Mammary epithelial cell (primary cell): ENCODE results near the gene GPC1.

Experiments used
- EZH2 ChIP-seq: IDR thresholded peaks from 2 replicates; pipeline ENCODE4 v1.6.1; 2012; ENCODE audit warnings: low read length, inconsistent platforms, borderline replicate concordance
- TF ChIP-seq, protein P1 (sequence below), 2 donors: IDR thresholded peaks in 1 of 2; conservative IDR thresholded peaks in 1 of 2; 2 replicates each; pipeline ENCODE4 v1.5.1; 2011 to 2012; ENCODE audit warnings: inconsistent platforms in 2 of 2, low read length in 2 of 2, mild to moderate bottlenecking in 2 of 2, control low read depth in 1 of 2, low read depth in 1 of 2; ENCODE audit not compliant: insufficient read depth in 1 of 2; ENCODE audit errors: extremely low read depth in 1 of 2

DNA sequence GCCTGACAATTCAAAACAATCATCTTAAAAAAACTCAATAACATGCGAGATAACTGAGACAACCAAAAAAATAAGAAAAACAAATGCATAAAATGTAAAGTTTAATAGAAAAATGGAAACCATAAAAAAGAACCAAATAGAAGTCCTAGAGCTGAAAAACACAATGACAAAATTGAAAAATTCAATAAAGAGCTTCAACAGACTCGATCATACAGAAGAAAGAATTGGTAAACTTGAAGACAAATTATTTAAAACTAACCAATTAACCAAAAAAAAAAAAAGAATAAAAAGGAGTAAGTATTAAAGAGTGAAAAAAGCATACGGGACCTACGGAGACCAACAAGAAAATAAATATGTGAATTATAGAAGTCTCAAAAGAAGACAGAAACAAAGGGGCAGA is 37.7 kb downstream of the GPC1 start:
- TF ChIP-seq, protein P1, sequence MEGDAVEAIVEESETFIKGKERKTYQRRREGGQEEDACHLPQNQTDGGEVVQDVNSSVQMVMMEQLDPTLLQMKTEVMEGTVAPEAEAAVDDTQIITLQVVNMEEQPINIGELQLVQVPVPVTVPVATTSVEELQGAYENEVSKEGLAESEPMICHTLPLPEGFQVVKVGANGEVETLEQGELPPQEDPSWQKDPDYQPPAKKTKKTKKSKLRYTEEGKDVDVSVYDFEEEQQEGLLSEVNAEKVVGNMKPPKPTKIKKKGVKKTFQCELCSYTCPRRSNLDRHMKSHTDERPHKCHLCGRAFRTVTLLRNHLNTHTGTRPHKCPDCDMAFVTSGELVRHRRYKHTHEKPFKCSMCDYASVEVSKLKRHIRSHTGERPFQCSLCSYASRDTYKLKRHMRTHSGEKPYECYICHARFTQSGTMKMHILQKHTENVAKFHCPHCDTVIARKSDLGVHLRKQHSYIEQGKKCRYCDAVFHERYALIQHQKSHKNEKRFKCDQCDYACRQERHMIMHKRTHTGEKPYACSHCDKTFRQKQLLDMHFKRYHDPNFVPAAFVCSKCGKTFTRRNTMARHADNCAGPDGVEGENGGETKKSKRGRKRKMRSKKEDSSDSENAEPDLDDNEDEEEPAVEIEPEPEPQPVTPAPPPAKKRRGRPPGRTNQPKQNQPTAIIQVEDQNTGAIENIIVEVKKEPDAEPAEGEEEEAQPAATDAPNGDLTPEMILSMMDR (conservative IDR thresholded peaks at IDR 0.05 in 1 of 2, IDR thresholded peaks at IDR 0.05 in 1 of 2; ENCODE audit: extremely low read depth in 1 of 2, insufficient read depth in 1 of 2, low read depth in 1 of 2, low read length in 2 of 2) = no peak
- TF ChIP-seq EZH2 = no peak
